ENCODE results near the gene GREB1L. TPM values are rescaled to one million over a fixed set of nuclear protein-coding genes. Genes with fewer than 3 reads are reported as not detected.

Gene GREB1L
- polyA plus RNA-seq, 3 donors = 2.1 to 4.4 (median 2.4) TPM

- DNase-seq (ENCODE audit: extremely low read depth in 1 of 11, low read depth in 9 of 11, low spot score in 4 of 11) = no peak
These were observed 260.6 kb downstream of the GREB1L start for GRCh38 chr18:21502661-21503060.

- no peak for DNase-seq (ENCODE audit: extremely low read depth in 1 of 11, low read depth in 9 of 11, low spot score in 4 of 11)
These were observed 266.1 kb downstream of the GREB1L start for GRCh38 chr18:21507913-21508701.

GRCh38 chr18:21509062-21509461 lies 267.0 kb downstream of the GREB1L start:
- no peak for DNase-seq (ENCODE audit: extremely low read depth in 1 of 11, low read depth in 9 of 11, low spot score in 4 of 11)

- DNase-seq (ENCODE audit: extremely low read depth in 1 of 11, low read depth in 9 of 11, low spot score in 4 of 11) = no peak
These were observed 271.3 kb downstream of the GREB1L start for GRCh38 chr18:21513292-21513691.

- no peak for DNase-seq (ENCODE audit: extremely low read depth in 1 of 11, low read depth in 9 of 11, low spot score in 4 of 11)
These were observed 271.7 kb downstream of the GREB1L start for GRCh38 chr18:21513741-21514140.

DNA sequence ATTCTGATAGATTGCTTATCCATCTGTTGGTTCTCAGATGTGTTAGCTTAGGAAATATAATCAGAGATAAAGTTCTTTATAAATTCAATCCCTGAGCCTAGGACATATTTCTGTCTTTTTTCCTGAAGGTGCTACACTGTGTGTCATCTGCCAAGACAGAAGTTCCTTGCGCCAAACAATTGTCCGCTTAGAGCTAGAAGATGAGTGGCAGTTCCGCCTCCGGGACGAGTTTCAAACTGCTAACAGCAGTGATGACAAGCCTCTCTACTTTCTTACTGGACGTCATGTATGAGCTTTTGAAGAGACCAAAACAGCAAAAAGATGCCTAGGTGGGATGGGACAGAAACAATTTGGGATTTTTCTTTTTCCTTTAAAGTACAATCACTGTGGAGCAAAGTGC lies 280.5 kb downstream of the GREB1L start:
- no peak for DNase-seq (ENCODE audit: extremely low read depth in 1 of 11, low read depth in 9 of 11, low spot score in 4 of 11)

DNA sequence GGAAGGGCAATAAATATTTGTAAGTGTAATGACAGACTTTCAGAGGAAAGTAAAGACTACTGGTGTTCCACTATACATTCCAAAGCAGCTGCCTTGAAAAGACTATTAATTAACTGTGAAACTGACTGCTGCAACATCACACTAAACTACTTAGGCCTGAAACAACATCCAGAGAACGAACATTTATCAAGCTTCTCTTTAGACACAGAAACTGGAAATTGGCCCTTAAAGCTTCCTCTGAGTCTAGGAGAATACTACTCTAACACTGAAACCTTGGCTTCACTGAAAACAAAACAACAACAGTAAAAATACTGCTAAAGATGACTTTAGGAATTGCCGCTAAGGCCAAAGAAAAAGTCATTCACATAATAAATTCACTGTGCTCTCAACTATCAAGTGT lies 283.9 kb downstream of the GREB1L start:
- peak in 5 of 11 donors; percentile 2 to 20 (median 16) for DNase-seq (ENCODE audit: extremely low read depth in 1 of 11, low read depth in 9 of 11, low spot score in 4 of 11)

DNA sequence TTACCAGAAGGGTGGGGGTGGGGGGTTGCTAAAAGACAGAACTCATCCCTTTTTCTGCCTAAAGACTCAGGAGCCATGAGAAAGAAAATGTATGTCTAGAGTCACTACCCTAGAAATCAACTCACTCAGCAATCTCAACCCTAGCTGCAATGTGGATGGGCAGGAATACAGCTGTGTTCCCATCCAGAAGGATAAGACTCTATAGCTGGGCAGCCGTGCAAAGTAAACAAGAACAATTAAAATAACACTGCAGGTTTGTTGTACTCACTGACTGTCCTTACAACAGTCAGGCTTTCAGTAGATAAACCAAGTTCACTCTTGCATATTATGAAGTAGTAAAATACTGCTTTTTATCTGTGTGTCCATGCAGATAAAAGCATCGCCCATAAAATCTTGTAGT lies 284.4 kb downstream of the GREB1L start:
- no peak for DNase-seq (ENCODE audit: extremely low read depth in 1 of 11, low read depth in 9 of 11, low spot score in 4 of 11)

- no peak for DNase-seq (ENCODE audit: extremely low read depth in 1 of 11, low read depth in 9 of 11, low spot score in 4 of 11)
These were observed 292.3 kb downstream of the GREB1L start for GRCh38 chr18:21534327-21534726.

- DNase-seq (ENCODE audit: extremely low read depth in 1 of 11, low read depth in 9 of 11, low spot score in 4 of 11) = no peak
These were observed 296.2 kb downstream of the GREB1L start for GRCh38 chr18:21538230-21538629.

DNA sequence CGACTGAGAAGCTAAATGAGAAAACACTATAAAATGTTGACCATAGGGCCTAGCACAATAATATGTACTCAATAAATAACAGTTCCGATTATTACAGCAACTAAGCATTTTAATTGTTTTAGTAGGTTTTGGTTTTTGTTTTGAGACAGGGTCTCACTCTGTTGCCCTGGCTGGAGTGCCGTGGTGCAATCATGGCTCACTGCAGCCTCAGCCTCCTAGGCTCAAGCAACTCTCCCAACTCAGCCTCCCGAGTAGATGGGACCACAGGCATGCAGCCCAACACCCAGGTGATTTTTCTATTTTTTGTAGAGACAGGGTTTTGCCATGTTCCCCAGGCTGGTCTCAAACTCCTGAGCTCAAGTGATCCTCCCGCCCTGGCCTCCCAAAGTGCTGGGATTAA lies 304.4 kb downstream of the GREB1L start:
- no peak for DNase-seq (ENCODE audit: extremely low read depth in 1 of 11, low read depth in 9 of 11, low spot score in 4 of 11)

GRCh38 chr18:21548647-21549046 lies 306.6 kb downstream of the GREB1L start:
- no peak for DNase-seq (ENCODE audit: extremely low read depth in 1 of 11, low read depth in 9 of 11, low spot score in 4 of 11)

- DNase-seq (ENCODE audit: extremely low read depth in 1 of 11, low read depth in 9 of 11, low spot score in 4 of 11) = no peak
These were observed 308.5 kb downstream of the GREB1L start for GRCh38 chr18:21550510-21550970.

- DNase-seq (ENCODE audit: extremely low read depth in 1 of 11, low read depth in 9 of 11, low spot score in 4 of 11) = no peak
These were observed 315.7 kb downstream of the GREB1L start for GRCh38 chr18:21557607-21558253.

DNA sequence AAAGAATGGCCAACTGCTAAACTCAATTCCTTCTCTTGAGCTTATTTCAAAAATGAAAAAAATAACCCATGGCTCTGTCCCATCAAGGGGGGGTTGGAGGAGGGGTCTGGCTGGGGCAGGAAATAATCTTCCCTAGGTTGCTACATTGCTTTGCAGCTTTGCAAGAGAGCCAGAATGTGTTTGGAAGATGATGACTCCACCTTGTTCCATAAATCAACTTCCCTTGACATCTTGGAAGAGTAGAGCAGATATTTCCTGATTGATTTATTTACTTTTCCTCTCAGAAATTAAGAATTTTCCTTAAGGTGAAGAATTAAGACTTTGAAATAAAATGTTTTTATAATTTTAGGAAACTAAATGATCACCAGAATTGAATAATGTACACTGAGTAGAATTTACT lies 317.2 kb downstream of the GREB1L start:
- DNase-seq (ENCODE audit: extremely low read depth in 1 of 11, low read depth in 9 of 11, low spot score in 4 of 11) = no peak

DNA sequence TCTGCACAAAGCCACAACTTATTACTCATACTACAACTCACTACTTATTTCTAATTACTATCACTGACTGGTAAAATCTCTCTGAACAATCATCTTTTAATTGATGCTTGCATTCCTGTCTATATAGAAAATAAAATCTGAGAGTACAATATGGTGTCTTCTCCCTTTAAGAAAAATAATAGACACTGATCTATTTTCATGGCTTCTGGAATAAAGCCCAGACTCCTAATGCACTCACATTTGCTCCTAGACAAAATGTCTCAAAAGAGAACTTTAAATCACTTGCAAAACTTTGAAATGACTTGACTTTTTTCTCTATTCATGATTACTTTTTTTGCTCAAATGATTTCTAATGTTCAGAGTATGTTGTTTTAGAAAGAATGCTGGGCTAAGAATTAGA lies 329.7 kb downstream of the GREB1L start:
- DNase-seq (ENCODE audit: extremely low read depth in 1 of 11, low read depth in 9 of 11, low spot score in 4 of 11) = no peak

Other genes with a start within 250 kb of the GREB1L start
- 10 to 100 TPM; 59.0 to 70.8 (median 66.9) TPM for gene ROCK1, start 130.4 kb upstream of the GREB1L start, polyA plus RNA-seq (ENCODE audit: insufficient read length in 3 of 3)

All from renal cortex interstitium (tissue), 11 donors.